ENCODE measurements around the gene HDAC4.

GRCh38 chr2:239259173-239259572, 141.6 kb downstream of the HDAC4 start:
- TF ChIP-seq POLR2A (IDR thresholded peaks at IDR 0.05) (no peak), CTCF (IDR thresholded peaks at IDR 0.05) (no peak)

Data from testis (tissue), 2 donors.